SU-DHL-6 (cell line): Measurements from ENCODE around the gene DISP3.

Source experiments
- H2AFZ ChIP-seq: fragments of 200-600 bp; sonication (generic); 2 replicates; pipeline ENCODE4 v1.6.1; 2014; ENCODE audit warnings: low read depth, mild to moderate bottlenecking, moderate library complexity, mixed read lengths, antibody characterized with exemption, low read length; ENCODE audit not compliant: severe bottlenecking
- H3F3A ChIP-seq: fragments of 200-600 bp; shearing (Covaris generic); 2 replicates; pipeline ENCODE4 v1.6.0; 2016; ENCODE audit warnings: antibody characterized with exemption, mild to moderate bottlenecking; ENCODE audit not compliant: insufficient read depth
- H3K27ac ChIP-seq: fragments of 200-600 bp; sonication (generic); 2 replicates; pipeline ENCODE4 v1.5.1; 2016; ENCODE audit warnings: low read depth, mild to moderate bottlenecking, low read length, moderate library complexity, mixed read lengths
- H3K27me3 ChIP-seq: fragments of 200-600 bp; sonication (generic), shearing (Covaris generic); 2 replicates; pipeline ENCODE4 v1.6.0; 2014; ENCODE audit warnings: mild to moderate bottlenecking, low read length
- H3K36me3 ChIP-seq: fragments of 200-600 bp; sonication (generic); 2 replicates; pipeline ENCODE4 v1.6.1; 2014; ENCODE audit warnings: mild to moderate bottlenecking, low read length, mixed read lengths
- H3K4me2 ChIP-seq: fragments of 300-600, 200-600 bp; shearing (Covaris generic), sonication (generic); 2 replicates; pipeline ENCODE4 v1.6.0; 2014; ENCODE audit warnings: low read length, low read depth, mild to moderate bottlenecking; ENCODE audit not compliant: poor library complexity, severe bottlenecking
- H3K4me3 ChIP-seq: fragments of 200-600 bp; sonication (generic); 2 replicates; pipeline ENCODE4 v1.5.1; 2014; ENCODE audit warnings: antibody characterized with exemption, low read length, mild to moderate bottlenecking, mixed read lengths; ENCODE audit not compliant: insufficient read depth, poor library complexity, severe bottlenecking
- H3K79me2 ChIP-seq: fragments of 200-600 bp; sonication (generic); 2 replicates; pipeline ENCODE4 v1.6.1; 2014; ENCODE audit warnings: mild to moderate bottlenecking, low read length, moderate library complexity; ENCODE audit not compliant: insufficient read depth
- H3K9ac ChIP-seq: fragments of 200-600 bp; sonication (generic); 2 replicates; pipeline ENCODE4 v1.7.0; 2014; ENCODE audit warnings: mild to moderate bottlenecking, low read length
- H3K9me2 ChIP-seq: fragments of 200-600 bp; sonication (generic); replicated peaks from 2 replicates; pipeline ENCODE4 v1.6.1; 2014; ENCODE audit warnings: low read length; ENCODE audit not compliant: insufficient read depth
- H3K9me3 ChIP-seq: fragments of 200-600 bp; sonication (generic); 2 replicates; pipeline ENCODE4 v1.6.1; 2014; ENCODE audit warnings: low read length, mixed read lengths; ENCODE audit not compliant: insufficient read depth
- H4K20me1 ChIP-seq: fragments of 200-600 bp; sonication (generic); 2 replicates; pipeline ENCODE4 v1.6.1; 2014; ENCODE audit warnings: low read depth, mild to moderate bottlenecking, antibody characterized with exemption, low read length, moderate library complexity, mixed read lengths
- EZH2phosphoT487 ChIP-seq: fragments of 200-600 bp; sonication (generic), shearing (Covaris generic); conservative IDR thresholded peaks from 2 replicates; pipeline ENCODE4 v1.6.1; 2018; ENCODE audit warnings: mild to moderate bottlenecking, antibody characterized with exemption, low read length, moderate library complexity, mixed read lengths
- TF ChIP-seq, protein P1 (sequence below): fragments of 200-600 bp; sonication (generic); IDR thresholded peaks from one replicate; pipeline ENCODE4 v1.5.1; 2017; ENCODE audit warnings: antibody characterized with exemption, mild to moderate bottlenecking, low read length, moderate library complexity; ENCODE audit not compliant: insufficient read depth, poor library complexity, severe bottlenecking

Gene DISP3, protein sequence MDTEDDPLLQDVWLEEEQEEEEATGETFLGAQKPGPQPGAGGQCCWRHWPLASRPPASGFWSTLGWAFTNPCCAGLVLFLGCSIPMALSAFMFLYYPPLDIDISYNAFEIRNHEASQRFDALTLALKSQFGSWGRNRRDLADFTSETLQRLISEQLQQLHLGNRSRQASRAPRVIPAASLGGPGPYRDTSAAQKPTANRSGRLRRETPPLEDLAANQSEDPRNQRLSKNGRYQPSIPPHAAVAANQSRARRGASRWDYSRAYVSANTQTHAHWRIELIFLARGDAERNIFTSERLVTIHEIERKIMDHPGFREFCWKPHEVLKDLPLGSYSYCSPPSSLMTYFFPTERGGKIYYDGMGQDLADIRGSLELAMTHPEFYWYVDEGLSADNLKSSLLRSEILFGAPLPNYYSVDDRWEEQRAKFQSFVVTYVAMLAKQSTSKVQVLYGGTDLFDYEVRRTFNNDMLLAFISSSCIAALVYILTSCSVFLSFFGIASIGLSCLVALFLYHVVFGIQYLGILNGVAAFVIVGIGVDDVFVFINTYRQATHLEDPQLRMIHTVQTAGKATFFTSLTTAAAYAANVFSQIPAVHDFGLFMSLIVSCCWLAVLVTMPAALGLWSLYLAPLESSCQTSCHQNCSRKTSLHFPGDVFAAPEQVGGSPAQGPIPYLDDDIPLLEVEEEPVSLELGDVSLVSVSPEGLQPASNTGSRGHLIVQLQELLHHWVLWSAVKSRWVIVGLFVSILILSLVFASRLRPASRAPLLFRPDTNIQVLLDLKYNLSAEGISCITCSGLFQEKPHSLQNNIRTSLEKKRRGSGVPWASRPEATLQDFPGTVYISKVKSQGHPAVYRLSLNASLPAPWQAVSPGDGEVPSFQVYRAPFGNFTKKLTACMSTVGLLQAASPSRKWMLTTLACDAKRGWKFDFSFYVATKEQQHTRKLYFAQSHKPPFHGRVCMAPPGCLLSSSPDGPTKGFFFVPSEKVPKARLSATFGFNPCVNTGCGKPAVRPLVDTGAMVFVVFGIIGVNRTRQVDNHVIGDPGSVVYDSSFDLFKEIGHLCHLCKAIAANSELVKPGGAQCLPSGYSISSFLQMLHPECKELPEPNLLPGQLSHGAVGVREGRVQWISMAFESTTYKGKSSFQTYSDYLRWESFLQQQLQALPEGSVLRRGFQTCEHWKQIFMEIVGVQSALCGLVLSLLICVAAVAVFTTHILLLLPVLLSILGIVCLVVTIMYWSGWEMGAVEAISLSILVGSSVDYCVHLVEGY (N-terminal part only)

DNA sequence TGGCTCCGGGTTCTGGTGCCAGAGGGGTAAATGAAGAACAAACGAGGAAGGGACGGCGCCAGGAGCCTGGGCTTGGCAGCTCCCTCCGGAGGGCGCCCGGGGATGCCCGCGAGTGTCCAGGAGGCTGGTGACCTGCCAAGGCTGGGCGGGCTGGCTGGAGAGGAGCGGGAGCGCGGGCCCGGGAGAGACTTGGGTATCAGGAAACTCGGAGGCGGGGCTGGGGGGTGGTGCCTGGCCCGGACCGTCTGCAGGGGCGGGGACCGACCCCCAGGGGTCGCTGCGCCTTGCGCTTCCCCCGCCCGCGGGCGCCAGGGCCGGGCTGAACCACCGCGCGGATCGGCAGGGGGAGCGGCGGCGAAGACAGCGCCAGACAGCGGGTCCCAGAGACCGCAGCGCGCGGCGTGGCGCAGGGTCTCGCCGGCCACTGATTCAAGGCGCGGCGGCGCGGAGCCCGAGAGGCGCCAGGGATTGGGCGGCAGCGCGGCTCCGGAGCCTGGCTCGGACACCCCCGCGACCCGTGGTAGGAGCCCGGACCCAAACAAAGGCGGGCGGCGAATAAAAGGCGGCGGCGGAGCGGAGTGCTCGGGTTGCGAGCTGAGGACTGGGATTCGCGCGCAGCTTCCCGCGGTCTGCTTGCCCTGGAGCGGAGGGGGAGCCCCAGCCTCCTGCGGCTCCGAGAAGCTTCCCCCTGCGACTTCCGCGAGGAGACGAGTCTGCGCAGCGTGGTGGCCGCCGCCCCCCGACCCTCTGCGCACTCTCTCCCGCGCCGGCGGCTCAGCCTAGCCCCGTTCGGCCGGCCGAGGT, at the start of gene DISP3:
DISP3 (plus strand) TSS at position 585 of the 804 bp plus-strand sequence. CDS start 21,838 bp downstream, outside the sequence.
- Histone ChIP-seq H3F3A (no peaks in the 10 kb centered on the region), H3K4me2 (no peak within 1 kb of the TSS), H3K79me2 (no peaks in the 10 kb centered on the region), H3K4me3 (no peak within 1 kb of the TSS), H3K9me2 (no peaks in the 10 kb centered on the region), H3K27me3 (no peaks in the 10 kb centered on the region), H2AFZ (no peak within 1 kb of the TSS), H3K36me3 (no peaks in the 10 kb centered on the region), H3K27ac (no peak within 1 kb of the TSS), H4K20me1 (no peaks in the 10 kb centered on the region), H3K9me3 (no peaks in the 10 kb centered on the region), H3K9ac (no peak within 1 kb of the TSS)
- TF ChIP-seq EZH2phosphoT487 = no peak
- TF ChIP-seq, protein P1, sequence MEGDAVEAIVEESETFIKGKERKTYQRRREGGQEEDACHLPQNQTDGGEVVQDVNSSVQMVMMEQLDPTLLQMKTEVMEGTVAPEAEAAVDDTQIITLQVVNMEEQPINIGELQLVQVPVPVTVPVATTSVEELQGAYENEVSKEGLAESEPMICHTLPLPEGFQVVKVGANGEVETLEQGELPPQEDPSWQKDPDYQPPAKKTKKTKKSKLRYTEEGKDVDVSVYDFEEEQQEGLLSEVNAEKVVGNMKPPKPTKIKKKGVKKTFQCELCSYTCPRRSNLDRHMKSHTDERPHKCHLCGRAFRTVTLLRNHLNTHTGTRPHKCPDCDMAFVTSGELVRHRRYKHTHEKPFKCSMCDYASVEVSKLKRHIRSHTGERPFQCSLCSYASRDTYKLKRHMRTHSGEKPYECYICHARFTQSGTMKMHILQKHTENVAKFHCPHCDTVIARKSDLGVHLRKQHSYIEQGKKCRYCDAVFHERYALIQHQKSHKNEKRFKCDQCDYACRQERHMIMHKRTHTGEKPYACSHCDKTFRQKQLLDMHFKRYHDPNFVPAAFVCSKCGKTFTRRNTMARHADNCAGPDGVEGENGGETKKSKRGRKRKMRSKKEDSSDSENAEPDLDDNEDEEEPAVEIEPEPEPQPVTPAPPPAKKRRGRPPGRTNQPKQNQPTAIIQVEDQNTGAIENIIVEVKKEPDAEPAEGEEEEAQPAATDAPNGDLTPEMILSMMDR = no peak

DNA sequence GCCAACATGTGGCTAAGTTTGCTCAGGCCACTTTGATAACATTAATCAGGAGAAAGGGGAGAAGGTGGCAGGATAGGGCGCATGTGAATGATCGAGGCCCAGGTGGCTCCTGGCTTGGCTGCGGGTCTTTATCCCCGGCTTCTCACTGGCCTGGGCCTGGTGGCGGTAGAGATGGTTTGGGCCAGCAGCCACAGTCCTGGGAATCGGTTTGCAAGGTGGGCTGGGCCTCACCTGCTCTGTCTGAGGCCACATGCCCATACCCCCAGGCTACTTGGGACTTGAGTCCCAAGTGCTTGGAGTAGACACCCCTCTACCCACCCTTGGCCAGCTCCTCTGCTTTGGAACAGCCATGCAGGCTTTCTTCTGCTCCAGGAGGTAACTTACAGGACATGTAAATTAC, 49.7 kb upstream of the DISP3 start:
- H3K9ac ChIP-seq = no peak overlapping the region
- no peaks in the 10 kb centered on the region for H3K9me3 ChIP-seq
- no peak for TF ChIP-seq EZH2phosphoT487
- TF ChIP-seq, protein P1 = no peak
- H3K4me2 ChIP-seq = no peak overlapping the region
- H3K27ac ChIP-seq = no peak overlapping the region
- H4K20me1 ChIP-seq = no peaks in the 10 kb centered on the region
- no peaks in the 10 kb centered on the region for H3K27me3 ChIP-seq
- no peak overlapping the region for H3K4me3 ChIP-seq
- H3K36me3 ChIP-seq = no peaks in the 10 kb centered on the region
- H3K9me2 ChIP-seq = no peaks in the 10 kb centered on the region
- no peaks in the 10 kb centered on the region for H3F3A ChIP-seq
- H3K79me2 ChIP-seq = no peaks in the 10 kb centered on the region
- no peak overlapping the region for H2AFZ ChIP-seq

DNA sequence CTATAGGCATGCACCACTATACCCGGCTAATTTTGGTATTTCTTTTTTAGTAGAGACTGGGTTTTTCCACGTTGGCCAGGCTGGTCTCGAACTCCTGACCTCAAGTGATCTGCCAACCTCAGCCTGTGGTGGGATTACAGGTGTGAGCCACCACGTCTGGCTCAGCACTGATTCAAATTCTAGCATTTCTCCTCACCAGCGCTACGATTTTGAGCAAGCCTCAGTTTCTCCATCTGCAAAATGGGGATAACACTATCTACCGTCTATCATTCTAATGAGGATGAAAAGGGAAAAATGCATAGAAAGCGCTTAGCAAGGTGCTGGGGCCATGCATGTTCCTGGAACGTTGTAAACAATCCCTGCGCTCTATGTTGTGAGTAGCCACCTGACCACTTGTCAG, 49.0 kb upstream of the DISP3 start:
- TF ChIP-seq, protein P1 = no peak
- no peak for TF ChIP-seq EZH2phosphoT487
- H3K9me2 ChIP-seq = no peaks in the 10 kb centered on the region
- H4K20me1 ChIP-seq = no peaks in the 10 kb centered on the region
- H3K79me2 ChIP-seq = no peaks in the 10 kb centered on the region
- no peak overlapping the region for H2AFZ ChIP-seq
- no peak overlapping the region for H3K4me2 ChIP-seq
- no peaks in the 10 kb centered on the region for H3K27me3 ChIP-seq
- H3K36me3 ChIP-seq = no peaks in the 10 kb centered on the region
- H3K4me3 ChIP-seq = no peak overlapping the region
- H3K27ac ChIP-seq = no peak overlapping the region
- no peak overlapping the region for H3K9ac ChIP-seq
- no peaks in the 10 kb centered on the region for H3F3A ChIP-seq
- no peaks in the 10 kb centered on the region for H3K9me3 ChIP-seq
